AG10803 (cell line): ENCODE data around the gene TBC1D16.

Experiments used
- DNase-seq: peaks from one replicate; pipeline ENCODE4 v3.0.0; 2010; ENCODE audit warnings: low read depth
- H3K4me3 ChIP-seq: 2 replicates; pipeline ENCODE4 v1.5.1; 2011; ENCODE audit warnings: mild to moderate bottlenecking, low read length, control low read depth
- TF ChIP-seq, protein P1 (sequence below): conservative IDR thresholded peaks from 2 replicates; pipeline ENCODE4 v1.5.1; 2011; ENCODE audit warnings: mild to moderate bottlenecking, low read length, control low read depth, inconsistent platforms

TBC1D16 gene

DNA sequence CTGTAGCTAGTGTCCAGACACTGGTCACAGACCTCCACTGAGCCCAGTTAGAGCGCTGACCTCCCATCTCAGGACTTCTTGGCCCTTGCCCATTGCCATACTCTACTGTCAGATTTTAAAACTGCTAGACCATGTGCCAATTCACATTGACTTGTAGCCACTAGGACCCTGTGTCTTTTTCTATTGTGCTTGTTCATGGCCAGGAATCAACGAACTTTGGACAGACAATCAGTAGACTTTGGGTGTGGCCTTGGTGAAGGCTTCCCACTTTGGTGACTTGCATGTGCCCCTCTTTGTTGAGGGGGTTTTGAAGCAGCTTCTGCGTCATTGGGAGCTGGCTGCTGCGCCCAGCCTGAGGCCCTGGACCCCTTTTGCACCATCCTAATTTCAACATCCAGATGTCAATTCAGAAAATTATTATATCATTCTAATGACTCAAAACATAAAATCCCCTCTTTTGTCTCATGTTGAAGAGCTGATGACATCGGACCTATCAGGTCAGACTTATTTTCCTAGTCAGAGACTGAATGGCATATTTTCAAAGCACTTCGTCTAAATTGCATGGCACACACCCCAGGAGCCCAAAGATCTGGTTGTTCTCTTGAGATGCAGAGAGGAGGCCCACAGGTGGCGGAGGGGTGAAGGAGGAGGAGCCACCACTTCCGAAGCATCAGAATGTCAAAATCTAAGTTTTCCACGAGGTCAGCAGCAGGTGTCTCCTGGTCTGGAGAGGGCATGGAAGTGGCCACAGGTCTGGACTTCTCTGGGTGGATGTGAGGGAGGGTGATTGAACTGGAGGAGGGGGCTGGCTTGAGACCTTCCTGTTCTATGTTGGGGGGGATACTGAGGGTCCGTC, 103.0 kb downstream of the TBC1D16 start:
- no peak for DNase-seq
- TF ChIP-seq, protein P1, sequence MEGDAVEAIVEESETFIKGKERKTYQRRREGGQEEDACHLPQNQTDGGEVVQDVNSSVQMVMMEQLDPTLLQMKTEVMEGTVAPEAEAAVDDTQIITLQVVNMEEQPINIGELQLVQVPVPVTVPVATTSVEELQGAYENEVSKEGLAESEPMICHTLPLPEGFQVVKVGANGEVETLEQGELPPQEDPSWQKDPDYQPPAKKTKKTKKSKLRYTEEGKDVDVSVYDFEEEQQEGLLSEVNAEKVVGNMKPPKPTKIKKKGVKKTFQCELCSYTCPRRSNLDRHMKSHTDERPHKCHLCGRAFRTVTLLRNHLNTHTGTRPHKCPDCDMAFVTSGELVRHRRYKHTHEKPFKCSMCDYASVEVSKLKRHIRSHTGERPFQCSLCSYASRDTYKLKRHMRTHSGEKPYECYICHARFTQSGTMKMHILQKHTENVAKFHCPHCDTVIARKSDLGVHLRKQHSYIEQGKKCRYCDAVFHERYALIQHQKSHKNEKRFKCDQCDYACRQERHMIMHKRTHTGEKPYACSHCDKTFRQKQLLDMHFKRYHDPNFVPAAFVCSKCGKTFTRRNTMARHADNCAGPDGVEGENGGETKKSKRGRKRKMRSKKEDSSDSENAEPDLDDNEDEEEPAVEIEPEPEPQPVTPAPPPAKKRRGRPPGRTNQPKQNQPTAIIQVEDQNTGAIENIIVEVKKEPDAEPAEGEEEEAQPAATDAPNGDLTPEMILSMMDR, result no peak
- H3K4me3 ChIP-seq, result no peak overlapping the region

DNA sequence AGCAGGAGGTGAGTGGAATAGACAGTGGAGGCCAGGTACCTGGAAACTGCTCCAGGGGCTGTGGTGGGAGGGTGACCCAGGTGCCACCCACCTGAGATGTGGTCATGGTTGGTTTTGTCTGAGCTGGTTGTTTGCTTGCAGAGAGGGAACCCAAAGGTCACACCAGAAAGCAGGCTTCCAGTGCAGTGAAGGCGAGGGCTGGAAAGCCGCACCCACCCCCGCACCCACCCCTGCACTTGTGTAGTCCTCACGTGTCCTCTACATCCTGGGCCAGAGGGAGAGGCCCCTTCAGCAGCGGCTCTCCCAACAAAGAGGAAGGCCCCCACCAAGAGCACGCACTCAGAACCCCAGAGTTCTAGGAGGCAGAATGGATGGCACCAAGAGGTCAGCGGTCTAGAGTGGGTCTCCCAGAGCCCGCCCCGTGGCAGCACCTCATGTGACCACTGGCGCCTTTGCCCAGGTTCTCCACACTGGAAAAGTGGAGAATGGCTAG, 103.8 kb downstream of the TBC1D16 start:
- TF ChIP-seq, protein P1, result no peak
- no peak overlapping the region for H3K4me3 ChIP-seq
- DNase-seq, result no peak

DNA sequence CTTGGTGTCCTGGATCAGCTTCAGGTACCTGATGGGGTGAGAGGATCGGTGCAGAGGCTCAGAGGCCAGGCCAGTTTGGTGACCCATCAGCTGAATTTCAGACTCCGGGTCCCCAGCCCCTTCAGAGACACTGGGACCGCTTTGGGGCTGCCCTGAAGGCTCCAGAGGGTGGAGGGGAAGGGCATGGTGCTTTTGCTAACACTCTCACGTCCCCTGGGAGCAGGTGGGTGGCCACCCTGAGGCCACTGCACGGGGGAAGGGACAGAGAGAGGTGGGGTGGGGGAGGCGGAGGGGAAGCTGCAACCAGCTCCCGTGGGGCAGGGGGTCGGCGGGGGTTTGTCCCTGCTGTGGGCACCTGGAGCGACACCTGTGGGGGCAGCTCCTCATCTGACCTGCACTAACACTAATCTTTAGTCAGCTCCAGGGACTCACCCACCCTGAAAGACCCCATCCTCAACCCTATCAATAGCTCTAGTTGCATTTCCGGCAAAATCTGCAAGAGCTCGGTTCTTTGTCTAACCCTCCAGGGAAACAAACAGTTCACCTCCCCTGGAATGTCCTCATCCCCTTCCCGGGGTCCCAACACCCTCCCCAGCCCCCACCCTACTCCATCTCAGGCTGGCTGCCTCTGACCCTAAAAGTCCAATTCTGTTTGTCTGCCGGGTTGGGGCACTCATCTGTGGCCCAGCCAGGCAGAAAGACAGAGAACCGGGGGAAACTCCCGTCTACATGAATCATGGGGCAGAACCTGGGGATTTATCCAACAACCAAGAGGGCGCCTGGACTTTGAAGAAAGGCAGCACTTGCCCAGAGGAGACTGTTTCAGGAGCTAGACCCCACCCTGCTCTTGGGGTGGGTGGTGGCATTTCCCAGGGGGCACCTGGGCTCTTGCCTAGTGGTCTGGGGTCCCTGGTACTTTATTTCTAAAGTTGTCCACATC, 104.5 kb downstream of the TBC1D16 start:
- no peak overlapping the region for H3K4me3 ChIP-seq
- TF ChIP-seq, protein P1, result no peak
- DNase-seq, result no peak

DNA sequence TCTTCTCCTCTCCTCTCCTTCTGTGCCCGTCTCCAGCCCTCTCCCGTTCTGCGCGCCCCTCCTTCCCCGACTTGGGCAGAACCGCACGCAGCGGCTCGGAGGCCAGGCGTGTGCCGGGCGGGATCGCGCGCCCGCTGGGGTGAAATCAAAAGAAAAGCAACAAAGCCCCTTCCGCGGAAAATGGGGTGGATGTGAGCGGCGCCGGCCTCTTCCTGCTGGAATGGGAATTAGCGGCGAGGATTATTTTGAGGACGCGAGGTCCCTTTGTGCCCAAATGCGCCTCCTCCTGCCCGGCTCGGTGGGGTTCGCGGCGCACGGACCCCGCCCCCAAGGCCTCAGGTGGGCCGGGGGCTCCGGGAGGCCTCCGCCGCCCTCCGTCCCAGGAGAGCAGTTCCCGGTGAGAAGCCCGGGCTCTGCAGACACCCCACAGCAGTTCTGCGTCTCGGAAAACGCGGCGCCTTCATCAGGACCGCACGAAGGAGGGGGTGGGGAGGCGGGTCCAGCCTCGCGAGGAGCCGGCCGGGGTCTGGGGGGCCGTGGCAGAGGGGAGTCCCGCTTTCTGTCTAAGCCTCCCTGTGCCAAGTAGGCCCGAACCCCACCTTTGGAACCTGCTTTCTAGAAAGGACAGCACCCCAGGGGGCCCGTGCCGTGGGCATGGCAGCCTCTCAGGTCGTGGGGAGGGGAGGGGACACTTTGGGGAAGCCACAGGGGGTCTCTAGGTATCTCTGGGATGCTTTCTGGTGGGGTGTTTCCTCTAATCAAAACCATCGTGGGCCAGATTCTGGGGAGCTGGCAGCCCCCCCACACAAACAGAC, 105.4 kb downstream of the TBC1D16 start:
- no peak for DNase-seq
- H3K4me3 ChIP-seq, result no peak overlapping the region
- TF ChIP-seq, protein P1, result no peak

DNA sequence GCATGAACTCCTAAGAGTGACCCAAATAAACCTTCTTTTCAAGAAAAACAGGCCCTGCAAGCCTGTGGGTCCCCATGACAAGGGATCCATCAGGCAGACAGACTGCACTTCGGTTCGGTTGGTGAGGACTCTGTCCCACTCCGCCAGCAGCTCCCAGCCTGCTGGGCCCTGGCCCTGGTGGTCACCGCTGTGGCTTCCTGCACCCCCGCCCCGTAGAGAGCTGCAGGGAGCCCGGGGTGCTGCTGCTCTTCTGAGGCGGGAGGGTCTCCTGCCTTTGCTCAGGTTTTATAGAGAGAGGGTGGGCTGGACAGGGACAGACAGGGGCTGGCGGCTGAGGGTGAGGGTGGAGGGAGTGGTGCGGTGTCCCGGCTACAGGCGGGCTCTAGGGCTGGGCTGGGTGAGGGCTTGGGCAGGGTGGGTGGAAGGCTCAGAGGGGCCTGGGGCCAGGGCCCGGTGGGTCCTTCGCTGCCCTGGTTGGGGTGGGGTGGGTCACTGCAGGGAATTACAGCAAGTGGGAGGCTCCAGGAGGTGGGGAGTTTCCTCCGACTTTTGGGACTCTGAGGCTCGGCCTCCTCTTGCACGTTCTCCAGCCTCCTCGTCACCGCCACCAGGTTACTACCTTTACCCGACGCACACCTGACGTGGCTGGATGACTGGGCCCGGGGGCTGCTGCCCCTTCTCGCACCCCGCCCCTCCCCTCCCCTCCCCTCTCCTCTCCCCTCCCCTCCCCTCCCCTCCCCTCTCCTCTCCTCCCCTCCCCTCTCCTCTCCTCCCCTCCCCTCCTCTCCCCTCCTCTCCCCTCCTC, 106.2 kb downstream of the TBC1D16 start:
- no peak overlapping the region for H3K4me3 ChIP-seq
- DNase-seq, result no peak

More for the DNA sequence above, 106.2 kb downstream of the TBC1D16 start:
- TF ChIP-seq, protein P1, result no peak
